Measurements from ENCODE around the gene DENND2A.
"Not testable (repeated sequence)": the region's sequence is repeated elsewhere in the genome, so short reads cannot be mapped to it uniquely, and the experiment has no call there.

The DENND2A gene

DNA sequence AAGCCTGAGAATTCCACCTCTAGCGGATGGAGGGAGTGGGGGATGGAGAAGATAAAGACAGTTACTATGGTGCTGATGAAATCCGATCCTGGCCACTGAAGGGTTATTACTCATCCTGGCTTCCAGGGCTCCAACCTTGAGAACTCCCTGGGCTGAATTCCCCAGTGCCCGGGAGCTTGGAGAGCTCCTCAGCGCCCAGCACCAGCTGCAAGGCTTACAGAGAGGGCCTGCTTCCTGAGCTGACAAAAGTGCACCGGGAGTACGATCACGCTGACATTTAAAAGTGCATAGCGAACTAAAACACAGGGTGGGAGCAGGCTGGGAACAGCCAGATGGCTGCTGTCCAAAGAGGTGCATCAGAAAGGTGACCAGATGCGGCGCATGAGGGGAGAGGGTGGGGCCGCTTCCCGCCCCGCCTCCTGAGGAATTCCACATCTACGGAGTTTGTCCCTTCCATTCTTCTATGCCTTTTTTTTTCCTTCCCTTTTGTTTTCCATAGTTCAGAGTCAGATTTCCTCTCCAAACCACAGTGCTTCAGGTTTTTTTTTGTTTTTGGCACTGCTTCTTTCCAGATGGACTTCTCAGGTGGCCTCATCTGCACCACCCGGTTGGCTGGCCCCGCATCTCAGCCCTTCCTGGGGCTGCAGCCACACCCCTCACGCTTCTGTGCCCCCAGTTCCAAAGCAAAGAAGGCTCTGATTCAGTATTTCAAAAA, 98.9 kb downstream of the DENND2A start:
- no peak for ATAC-seq

DNA sequence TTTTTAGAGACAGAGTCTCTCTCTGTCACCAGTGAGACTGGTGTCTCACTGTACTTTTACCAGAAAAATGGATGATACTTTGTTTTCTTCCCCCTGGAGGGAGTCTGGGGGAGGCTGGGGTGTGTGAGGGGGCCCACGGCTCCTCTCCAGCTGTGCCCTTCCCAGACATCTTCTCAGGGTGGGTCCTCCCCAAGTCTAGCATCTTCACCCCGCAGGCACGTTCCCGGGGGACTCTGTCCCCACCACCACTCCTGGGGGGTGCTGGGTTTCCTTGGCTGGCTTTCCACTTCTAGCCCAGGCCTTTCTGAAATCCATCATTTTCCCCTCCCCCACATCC, 99.5 kb downstream of the DENND2A start:
- ATAC-seq: no peak

DNA sequence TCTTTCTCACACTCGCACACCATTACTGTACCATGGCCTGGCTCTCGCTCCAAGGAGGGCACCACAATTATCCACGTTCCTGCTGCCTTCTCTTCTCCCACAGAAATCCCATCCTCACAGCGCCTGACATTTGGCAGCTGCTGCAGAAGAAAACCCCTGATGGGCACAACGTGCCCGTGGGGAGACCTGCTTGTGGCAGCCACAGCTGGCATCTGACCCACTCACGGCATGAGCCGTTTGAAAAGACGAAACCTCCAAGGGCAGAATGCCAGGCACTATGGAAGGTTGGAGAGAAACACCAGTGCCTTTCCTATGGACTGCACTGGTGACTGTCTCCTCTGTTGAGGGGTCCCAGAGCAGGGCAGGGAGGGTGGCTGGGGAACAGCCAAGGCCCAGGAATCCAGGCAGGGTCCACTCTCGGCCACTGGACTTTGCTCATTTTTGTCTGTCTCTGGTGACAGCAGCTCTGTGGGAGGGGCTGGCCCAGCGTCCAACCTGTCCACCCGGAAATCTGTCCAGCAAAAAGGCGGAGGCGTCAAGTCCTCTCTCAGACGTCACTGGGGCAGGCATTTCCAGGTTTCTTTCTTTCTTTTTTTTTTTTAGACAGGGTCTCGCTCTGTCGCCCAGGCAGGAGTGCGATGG, 100.4 kb downstream of the DENND2A start:
- ATAC-seq: no peak

DNA sequence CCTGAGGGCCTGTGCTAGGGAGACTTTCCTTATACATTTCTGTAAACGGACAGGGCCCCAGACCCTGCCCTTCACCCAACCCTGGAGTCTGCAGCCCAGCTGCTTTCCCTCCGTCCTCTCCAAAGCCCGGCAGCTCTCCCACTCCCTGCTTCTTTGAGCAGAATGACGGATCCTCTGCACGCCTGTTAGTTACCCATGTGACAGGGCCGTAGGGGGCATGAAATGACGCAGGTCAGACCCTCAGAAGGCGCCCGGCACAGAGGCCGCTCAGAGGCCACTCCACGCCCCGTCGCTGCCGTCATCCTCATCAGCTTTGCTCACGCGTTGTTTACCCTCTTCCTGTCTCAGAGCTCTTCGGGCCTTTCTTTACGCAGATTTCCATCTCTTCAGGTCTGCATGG, 101.2 kb downstream of the DENND2A start:
- ATAC-seq: no peak

DNA sequence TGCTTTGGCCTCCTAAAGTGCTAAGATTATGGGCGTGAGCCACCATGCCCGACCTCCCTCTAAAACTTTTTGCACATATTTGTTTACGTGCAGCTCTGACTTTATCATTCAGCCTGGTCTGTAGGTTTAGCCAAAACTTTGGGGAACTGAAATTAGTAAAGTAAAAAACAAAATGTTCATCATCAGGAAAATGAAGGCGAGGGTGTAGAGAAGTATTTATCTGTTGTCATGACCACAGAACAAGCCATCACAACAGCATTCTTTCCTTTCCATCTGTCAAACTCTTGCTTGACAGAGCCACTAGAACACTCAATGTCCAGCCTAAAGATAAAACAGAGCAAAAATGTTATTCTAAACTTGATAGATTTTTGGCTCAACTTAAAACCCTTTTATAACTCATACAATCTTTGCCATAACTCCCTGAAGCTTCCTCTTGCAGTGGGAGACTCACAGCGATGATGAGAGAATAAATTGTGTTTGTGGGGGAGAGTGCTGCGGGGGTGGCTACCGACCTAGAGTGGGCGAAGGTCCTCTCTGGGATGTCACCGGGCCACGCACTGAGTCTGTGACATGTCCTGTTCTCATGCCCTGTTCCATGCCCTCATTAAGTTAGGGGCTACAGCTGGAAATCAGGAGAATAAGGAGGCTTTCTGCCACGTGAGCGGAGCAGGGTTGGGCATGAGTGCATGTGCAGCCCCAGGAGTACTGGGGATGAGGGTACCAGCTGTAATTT, 102.7 kb downstream of the DENND2A start:
- ATAC-seq: no peak

DNA sequence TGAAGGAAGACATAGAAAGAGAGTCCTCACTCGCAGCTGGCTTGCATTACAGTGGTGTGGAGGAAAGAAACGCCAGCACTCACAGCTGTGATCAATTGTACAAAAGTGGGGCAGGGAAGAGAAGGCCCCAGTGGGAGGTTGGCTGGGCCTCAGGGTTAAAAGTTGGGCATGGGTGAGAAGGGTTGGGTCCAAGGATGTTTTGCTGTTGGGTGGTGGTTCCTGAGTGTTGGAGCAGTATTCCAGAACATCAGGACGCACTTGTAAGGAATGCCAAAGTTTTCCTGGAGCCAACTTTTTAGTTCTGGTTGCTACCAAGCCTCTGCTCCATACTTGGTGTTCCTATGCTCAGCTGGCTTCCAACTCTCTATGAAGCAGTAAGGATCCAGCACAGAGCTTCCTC, 105.9 kb downstream of the DENND2A start:
- no peak for ATAC-seq

DNA sequence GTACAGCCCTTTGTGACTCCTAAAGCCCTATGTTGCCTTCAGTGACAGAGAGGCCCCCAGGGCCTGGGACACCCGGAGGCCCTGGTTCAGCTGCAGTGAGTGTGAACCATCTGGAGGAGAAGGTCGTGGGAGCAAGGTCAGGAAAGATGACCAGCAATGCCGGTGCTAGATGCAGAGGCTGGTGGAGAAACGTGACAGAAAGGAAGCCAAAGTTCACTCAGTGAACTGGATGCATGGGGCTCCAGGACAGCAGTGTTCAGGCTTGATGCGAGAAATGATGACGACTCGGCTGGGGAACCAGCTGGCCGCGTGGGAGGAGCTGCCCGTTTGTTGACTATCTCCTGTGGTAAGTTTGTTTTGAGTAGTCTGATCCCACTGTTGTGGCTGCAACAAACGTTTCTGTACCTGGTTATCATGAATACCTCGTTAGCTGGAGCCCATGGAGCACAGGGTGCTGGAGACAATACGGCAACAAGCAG, 107.2 kb downstream of the DENND2A start:
- ATAC-seq: no peak

DNA sequence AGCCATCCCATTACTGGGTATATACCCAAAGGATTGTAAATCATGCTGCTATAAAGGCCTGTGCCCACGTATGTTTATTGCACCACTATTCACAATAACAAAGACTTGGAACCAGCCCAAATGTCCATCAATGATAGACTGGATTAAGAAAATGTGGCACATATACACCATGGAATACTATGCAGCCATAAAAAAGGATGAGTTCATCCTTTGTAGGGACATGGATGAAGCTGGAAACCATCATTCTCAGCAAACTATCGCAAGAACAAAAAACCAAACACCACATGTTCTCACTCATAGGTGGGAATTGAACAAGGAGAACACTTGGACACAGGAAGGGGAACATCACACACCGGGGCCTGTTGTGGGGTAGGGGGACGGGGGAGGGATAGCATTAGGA, 111.2 kb downstream of the DENND2A start:
- ATAC-seq: not testable (repeated sequence)

DNA sequence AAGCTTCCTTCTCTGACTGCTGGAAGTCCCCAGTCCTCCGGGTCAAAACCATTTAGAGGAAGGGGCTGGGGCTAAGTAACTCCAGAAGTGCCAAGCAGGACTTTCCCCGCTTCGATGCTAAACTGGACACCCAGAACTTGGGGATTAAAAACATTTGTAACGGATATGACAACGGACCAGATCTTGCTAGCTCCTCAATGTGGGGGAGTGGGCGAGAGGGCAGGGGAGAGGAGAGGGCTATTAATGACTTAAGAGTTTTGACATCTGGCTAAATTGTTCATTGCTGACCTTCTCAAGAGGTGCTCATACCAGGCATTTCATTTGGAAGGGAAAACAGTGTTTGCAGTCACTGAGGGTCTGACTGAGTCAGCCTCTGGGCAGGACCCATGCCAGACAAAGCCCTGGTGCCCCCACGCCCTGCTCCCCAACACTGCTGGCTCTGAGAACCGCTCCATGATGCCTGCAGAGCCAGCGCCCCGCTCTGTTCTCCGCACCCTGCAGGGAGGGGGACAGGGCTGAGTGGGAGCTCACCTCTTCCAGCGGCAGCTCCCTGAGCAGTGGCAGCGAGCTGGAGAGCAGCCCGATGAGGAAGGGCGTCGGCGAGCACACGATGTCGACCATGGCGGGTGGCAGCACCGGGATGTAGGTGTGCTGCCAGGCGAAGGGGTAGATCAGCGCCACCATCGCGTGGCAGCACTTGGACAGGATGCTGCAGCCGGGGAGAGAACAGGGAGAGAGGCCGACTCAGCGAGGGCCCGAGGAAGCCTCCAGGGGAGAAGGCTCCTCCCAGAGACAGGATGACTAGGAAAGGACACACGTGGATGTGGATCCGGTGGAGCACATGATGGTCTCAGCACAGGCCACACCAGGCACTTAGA, 113.6 kb downstream of the DENND2A start:
- no peak for ATAC-seq

DNA sequence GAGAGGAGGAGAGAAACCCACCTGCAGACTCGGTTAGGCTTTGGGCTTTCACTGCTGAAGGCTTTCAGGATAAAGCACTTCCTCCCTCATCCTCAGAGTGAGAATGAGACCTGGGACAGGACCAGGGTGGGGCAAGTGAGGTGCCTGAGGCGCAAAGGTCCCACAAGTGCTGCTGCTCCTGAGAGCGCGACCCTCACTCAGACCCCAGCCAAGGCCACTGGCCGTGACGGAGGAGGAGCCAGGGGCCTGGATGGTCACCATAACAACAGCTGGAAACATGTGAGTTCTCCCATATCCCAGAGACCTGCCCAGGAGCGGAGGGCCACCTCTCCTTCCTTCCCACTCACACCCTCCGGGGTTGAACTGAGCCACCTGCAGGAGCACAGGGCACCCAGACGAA, 114.4 kb downstream of the DENND2A start:
- no peak for ATAC-seq

DNA sequence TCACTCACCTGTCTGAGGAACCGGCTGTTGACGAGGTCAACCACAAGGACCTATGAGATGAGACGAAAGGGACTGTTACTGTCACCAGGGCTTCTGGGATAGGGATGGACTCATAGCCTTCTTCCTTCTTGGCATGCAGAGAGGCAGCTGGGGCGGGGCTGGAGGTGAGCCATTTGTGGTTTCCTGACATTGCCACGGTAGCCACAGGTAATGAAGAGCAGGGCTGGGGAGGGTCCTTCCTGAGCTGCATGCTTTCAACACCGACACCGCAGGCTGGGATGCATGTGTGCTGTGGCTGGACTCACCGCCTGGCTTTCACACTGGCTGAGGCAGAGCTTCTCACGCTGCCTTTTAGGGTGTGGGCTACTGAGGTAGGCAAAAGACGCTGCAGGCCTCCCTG, 114.9 kb downstream of the DENND2A start:
- peak in 1 of 2 donors; percentile 17 for ATAC-seq

DNA sequence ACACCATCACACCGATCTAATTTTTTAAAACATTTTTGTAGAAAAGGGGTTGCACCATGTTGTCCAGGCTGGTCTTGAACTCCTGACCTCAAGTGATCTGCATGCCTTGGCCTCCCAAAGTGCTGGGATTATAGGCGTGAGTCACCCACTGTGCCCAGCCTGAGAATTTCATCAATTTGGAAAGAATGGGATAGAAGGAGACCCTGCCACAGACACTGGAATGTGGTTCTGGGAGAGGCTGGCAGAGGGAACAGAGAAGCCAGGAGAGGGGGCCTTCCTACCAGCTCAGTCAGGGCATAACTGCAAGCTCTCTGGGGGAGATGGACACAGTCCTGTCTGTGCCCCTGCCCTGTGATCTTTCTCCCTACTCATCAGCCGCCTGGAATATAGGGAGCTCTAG, 119.2 kb downstream of the DENND2A start:
- no peak for ATAC-seq

DNA sequence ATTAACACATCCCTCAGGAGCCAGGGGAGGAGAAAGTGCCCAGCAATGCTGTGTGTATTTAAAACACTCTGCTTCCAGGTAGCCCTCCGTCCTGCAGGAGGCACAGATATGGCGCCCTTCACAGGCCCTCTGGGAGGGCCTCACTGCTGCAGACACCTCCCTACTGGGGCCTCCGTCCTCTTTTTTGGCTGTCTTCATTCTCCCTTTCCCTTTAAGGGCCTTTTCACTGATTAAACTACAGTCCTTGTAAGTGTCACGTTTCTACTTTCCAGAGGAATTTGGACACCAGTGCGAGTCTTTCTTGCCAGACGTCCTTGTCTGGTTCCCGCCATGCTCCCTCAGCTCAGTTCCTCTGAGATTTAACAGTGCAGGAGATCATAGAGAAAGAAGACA, 121.6 kb downstream of the DENND2A start:
- ATAC-seq: no peak

DNA sequence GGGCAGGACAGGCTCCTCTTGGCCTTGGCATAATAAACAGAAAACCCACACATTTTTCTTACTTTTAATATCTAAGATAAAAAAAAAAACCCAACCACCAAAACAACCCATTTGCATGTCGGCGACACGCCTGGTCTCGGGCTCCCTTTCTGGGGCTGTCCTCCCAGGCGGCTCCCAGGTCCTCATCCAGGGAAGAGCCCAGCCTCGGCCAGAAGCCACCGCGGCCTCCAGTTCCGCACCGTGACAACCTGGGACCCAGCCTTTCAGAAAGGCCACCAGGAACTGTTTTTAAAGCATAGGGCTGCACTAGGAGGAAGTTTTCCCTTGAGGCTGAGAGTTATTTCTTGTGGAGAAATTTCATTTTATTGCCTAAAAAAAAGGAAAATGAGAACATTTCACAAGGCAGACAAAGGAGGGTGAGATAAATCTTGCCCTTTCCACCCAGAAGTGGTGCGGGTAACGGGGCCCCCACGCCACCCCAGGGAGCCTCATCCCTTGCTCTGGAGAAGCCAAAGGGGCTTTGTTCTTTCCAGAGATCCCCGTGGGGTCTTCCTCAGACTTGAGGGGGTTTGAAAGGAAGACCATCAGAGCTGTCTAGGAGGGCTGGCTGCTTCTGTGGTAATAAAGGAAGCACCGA, 122.1 kb downstream of the DENND2A start:
- ATAC-seq: no peak

DNA sequence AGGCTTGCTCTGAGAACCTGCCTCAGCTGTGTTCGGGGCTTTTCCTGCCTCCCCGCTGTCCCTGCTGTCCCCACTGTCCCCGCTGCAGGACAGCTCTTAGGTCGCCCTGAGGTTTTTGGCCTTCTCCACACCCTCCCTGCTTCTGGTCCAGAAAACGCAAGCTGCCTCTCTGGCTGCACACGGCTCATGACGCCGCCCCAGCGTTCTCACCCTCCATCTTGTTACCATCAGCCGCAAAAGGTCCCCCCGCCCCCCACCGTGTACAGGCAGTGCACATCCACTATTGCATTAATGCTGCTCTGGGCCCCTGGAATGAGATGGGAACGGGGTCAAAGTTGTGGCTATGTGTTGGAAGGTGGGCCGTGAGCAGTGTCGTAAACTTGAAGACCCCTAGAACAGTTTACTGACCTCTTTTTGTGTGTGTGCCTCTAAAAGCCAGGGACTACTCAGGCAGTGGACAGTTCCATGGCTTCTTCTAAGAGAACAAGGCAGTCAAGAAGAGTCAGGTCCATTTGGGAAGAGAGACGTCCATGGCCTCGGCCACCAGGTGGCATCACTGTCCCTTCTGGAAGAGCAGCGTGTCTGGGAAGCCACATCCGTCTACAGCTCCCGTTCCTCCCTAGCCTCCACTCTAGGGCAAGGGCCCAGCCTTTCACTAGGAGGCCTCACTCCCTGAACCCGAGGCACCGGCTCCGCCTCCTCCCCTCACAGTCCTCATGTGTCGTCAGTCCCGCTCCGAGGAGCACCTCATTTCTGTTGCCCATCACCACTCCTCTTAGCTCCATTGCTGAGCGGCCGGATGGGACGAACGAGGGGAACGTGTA, 122.9 kb downstream of the DENND2A start:
- peak; percentile 35 to 49 for ATAC-seq

DNA sequence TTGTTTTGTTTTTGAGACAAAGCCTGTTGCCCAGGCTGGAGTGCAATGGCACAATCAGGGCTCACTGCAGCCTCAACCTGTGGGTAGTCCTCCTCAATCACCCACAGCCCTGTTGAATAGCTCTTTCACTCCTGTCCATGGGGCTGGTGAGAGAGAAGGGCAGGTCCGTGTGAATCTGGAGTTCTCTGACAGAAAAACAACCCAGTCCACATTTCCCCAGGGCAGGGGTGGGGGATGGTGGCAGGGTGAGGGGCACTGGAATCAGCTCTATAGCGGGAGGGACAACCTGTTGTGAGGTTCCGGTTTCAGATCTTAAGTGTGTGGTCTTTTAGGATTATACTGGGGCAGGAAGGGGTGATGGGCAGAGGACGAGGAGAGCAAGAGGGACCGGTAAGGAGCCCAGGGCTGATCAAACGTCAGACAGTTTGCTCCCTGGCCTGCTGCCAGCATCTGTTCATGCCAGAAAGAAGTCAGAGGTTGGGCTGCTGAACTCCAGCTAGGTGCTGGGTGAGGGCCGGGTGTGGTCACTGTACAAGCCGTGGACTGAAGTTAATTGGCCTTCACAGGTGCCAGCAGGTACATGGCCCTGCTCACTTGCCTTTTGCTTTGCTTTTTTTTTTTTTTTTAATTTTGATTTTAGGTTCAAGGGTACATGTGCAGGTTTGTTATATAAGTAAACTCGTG, 128.2 kb downstream of the DENND2A start:
- ATAC-seq: no peak

DNA sequence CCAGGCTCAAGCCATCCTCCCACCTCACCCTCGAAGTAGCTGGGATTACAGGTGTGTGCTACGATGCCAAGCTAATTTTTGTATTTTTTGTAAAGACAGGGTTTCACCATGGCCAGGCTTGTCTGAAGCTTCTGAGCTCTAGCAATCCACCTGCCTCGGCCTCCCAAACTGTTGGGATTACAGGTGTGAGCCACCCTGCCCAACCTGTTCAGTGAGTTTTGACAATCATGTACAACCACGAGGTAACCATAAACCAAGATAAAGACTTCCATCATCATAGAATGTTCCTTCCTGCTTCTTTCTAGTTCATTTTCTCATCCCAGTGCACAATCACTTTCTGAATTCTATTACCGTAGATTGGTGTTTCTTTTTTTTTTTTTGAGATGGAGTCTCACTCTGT, 130.8 kb downstream of the DENND2A start:
- ATAC-seq: no peak

DNA sequence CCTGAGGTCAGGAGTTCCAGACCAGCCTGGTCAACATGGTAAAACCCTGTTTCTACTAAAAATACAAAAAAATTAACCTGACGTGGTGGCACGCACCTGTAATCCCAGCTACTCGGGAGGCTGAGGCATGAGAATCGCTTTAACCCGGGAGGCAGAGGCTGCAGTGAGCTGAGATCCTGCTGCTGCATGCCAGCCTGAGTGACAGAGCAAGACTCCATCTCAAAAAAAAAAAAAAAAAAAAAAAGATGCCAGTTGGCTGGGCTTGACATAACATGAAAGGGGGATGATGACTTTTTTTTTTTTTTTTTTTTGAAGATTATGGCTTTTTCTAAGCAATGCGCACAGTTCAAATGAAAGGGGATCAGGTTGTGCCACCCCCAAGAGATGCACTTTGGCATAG, 133.1 kb downstream of the DENND2A start:
- not testable (repeated sequence) for ATAC-seq

DNA sequence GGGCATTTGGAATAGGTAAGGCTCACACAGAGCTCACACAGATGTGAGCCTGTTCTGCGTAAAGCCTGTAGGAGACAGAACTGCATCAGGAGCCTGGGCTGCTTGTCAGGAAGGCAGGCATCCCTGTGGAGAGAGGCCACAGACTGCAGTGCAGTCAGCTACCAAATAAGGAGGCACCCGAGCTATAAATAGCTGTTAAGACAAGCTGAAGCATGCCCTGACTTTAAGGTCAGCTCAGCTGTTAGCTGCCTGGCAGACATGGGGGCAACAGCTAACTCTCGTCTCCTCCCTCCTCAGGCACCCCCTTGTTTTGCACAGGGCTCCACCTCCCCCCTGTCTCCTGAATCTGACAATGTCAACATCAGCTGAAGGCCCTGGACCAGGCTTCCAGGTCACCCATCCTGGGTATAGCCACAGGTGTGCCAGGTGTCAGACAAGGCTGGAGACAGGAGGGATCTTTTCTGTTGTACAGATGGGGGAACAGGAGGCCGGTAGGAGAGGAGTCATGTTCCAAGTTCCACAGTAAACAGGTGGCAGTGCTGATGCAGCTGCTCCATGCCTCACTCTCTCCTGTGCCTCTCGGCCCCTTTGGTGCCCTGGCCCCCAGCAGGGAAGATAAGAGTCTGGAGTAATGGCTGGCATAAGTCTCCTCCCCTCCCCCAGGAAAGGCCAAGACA, 133.7 kb downstream of the DENND2A start:
- no peak for ATAC-seq

DNA sequence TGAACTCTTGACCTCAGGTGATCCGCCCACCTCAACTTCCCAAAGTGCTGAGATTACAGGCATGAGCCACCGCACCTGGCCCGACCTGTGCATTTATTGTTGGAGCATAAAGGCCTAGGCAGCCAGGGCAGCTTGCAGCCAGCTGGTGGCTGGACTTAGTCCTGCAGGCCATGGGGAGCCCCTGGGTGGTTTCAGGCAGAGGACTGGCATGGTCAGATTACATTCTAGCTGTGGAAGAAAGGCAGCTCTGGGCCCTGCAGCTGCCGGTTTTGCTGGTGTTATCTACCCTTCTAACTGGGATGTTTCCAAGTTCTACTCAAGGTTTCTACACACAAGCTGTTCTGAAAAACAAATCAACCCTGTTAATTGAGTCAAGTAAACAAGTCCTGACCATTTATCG, 138.6 kb downstream of the DENND2A start:
- no peak for ATAC-seq

Data from activated CD4-positive, CD25-positive, alpha-beta regulatory T cell treated with anti-CD3 and anti-CD28 coated beads, Interleukin-2, amount 50 U/mL, for 24 hours (primary cell).